OCI-LY7 (cell line): ENCODE measurements around the gene CNTN1.

Source experiments
- EZH2phosphoT487 ChIP-seq: fragments of 200-600 bp; sonication (generic); IDR thresholded peaks from 2 replicates; pipeline ENCODE4 v1.6.1; 2018; ENCODE audit warnings: low read depth, borderline replicate concordance, mild to moderate bottlenecking, mixed run types, antibody characterized with exemption, low read length, moderate library complexity, mixed read lengths
- TF ChIP-seq, protein P1 (sequence below): fragments of 200-600 bp; sonication (generic); conservative IDR thresholded peaks from 2 replicates; pipeline ENCODE4 v1.5.1; 2014; ENCODE audit warnings: mild to moderate bottlenecking, antibody characterized with exemption, low read length, moderate library complexity, mixed read lengths

DNA sequence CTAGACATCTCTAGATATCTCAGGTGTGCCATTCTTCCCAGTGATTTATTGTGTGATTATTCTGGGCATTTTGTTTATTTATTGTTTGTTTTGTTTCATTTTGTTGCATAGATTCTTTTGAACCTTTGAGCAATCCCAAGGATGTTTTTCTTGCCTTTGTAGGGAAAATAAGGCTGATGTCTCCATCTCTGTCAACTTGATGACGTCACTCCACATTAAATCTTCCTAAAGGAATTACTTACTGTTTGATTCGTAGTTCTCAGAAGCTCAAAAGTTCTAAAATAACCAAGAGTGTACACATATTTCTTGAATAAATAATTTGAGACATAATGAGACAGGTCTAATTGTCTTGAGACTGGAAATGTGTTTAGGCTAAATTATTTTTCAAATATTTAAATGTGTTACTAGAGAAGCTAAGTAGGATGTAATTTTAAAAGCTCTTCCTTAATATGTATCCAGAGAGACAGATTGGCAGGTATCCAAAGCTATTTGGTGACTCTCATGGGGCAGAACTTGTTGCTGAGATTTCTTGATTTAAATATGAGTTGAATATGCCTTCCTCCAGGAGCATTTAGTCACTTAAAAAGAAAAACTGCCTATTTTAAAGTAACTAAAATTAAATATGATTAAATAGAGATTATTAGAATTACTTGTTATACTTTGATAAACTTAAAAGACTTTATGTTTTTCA is 128.7 kb downstream of the CNTN1 start:
- TF ChIP-seq, protein P1, sequence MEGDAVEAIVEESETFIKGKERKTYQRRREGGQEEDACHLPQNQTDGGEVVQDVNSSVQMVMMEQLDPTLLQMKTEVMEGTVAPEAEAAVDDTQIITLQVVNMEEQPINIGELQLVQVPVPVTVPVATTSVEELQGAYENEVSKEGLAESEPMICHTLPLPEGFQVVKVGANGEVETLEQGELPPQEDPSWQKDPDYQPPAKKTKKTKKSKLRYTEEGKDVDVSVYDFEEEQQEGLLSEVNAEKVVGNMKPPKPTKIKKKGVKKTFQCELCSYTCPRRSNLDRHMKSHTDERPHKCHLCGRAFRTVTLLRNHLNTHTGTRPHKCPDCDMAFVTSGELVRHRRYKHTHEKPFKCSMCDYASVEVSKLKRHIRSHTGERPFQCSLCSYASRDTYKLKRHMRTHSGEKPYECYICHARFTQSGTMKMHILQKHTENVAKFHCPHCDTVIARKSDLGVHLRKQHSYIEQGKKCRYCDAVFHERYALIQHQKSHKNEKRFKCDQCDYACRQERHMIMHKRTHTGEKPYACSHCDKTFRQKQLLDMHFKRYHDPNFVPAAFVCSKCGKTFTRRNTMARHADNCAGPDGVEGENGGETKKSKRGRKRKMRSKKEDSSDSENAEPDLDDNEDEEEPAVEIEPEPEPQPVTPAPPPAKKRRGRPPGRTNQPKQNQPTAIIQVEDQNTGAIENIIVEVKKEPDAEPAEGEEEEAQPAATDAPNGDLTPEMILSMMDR = no peak
- TF ChIP-seq EZH2phosphoT487 = no peak
